HG02571 (cell line): ENCODE data around the gene ULK2.
"Not testable (repeated sequence)": the region's sequence is repeated elsewhere in the genome, so short reads cannot be mapped to it uniquely, and the experiment has no call there.

Source experiments
- ATAC-seq: cut with Tn5 transposase; IDR thresholded peaks from one replicate; pipeline ENCODE4 v1.9.1; 2021; ENCODE audit warnings: mild to moderate bottlenecking, moderate library complexity; ENCODE audit not compliant: unreplicated experiment

Gene ULK2

GRCh38 chr17:19867329-19868078, at the start of gene ULK2:
TSS of gene ULK2 (minus strand) at chr17:19867936. CDS start at chr17:19867417, 519 bp downstream.
- no peak for ATAC-seq

GRCh38 chr17:19915245-19915978, 47.7 kb upstream of the ULK2 start:
- ATAC-seq: no peak

GRCh38 chr17:19911033-19911432, 43.3 kb upstream of the ULK2 start:
- no peak for ATAC-seq

DNA sequence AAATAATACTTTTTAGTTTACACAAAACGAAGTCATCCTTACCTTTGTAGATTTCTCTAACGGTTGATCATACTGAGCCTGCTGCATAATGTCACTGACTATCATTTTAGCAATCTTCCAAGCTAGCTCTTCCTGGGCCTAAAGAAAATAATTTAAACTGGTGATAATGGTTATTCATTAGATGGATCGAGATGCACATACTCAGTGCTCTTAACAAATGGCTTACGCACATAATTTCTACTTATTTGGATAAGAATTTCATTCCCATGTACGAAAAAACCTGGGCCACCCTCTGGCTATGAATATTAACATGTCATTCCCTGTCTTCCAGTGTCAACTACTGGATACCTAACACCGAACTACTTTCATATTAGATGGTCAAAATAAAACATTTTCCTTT, 41.4 kb upstream of the ULK2 start:
- ATAC-seq: no peak

GRCh38 chr17:19905502-19905901, 37.8 kb upstream of the ULK2 start:
- ATAC-seq: no peak

DNA sequence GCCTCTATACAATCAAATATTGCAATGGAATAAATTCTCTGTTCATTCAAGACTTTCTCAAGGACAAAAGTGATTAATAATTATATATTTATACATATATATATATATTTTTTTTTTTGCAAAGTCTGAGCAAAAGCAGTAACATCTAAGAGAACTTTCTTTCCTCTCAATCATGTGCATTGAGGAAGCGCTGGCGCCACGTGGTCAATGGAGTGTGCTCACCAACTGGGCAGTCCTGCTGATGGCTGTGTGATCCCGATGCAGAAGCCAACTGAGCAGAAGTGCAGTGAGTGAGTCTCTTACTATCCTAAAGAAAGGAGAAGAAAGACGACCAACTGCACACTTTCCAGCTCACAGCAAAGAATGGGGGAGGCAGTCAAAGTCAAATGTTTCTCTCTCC, 37.2 kb upstream of the ULK2 start:
- no peak for ATAC-seq

DNA sequence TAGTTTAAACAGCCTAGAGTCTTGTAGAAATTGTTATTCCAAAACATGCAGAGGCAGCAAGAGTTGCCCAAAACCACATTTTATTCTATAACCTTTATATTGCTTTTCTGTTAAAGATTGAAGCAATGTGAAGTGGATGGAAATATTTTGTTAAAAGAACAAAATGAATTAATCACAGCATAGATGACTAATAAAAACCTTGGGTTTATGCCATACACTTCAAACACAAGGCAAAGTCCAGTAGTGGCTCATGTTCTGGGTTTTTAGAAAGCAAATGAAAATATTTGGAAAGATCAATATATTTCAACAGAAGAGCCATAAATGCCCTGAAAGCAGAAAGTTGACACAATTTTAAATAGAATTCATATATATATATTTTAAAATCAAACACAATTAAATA, 36.7 kb upstream of the ULK2 start:
- no peak for ATAC-seq

- ATAC-seq: no peak
These were observed 33.1 kb upstream of the ULK2 start for GRCh38 chr17:19900809-19901208.

GRCh38 chr17:19897903-19898302, 30.2 kb upstream of the ULK2 start:
- ATAC-seq: no peak

- ATAC-seq: no peak
These were observed 29.5 kb upstream of the ULK2 start for GRCh38 chr17:19897090-19897837.

GRCh38 chr17:19896679-19897078, 28.9 kb upstream of the ULK2 start:
- no peak for ATAC-seq

- ATAC-seq: not testable (repeated sequence)
These were observed 22.8 kb upstream of the ULK2 start for GRCh38 chr17:19890554-19890953.

GRCh38 chr17:19890001-19890400, 22.3 kb upstream of the ULK2 start:
- ATAC-seq: not testable (repeated sequence)

- no peak for ATAC-seq
These were observed 18.4 kb upstream of the ULK2 start for GRCh38 chr17:19886116-19886515.

DNA sequence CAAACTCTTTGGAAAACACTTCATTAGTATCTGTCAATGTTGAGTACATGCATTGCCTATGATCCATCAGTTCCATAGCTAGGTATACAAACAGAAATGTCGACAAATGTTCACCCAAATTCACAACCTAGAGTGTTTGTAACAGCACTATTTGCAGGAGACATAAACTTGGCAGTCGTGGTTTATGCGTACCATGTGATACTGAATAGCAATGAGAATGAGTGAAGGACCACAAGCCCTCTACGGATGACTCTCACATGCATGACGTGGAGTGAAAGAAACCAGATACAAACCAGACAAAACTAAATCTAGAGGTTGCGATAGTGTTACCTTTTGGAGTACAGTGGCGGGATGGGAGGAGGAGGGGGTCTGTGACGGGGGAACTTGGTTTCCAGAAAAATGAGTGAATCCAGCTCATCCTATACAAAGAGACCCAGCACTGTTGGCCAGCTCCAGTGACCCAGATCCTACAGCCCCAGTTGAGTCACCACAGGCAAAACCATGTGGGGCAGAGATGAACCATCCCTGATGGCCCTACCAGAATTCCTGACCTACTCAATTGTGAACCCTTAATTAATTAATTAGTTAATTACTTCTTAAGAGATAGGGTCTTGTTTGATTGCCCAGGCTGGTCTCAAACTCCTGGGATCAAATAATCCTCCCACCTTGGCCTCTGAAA, 15.9 kb upstream of the ULK2 start:
- ATAC-seq: no peak

GRCh38 chr17:19880393-19880792, 12.7 kb upstream of the ULK2 start:
- ATAC-seq: no peak

- ATAC-seq: no peak
These were observed 9.7 kb upstream of the ULK2 start for GRCh38 chr17:19877364-19877945.

GRCh38 chr17:19876529-19877161, 8.9 kb upstream of the ULK2 start:
- ATAC-seq: no peak

GRCh38 chr17:19874256-19874655, 6.5 kb upstream of the ULK2 start:
- no peak for ATAC-seq

DNA sequence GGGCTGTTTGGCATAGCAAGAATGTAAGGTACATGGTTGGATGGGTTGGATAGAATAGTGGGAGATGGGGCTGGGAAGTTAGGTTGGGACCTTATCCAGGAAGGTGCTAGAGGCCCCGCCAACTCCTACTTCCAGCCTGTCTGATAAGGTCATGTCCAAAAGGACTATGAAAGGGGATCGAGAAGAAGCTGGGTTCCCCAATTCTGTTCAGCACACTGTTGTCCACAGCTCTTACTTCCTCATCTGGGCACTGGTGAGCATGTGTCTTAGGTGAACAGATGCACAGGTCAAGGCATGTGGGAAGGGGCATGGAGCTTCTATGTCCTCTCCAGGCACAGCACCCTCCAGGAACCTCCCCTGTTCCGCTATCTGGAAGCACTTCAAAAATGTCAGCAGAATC, 5.6 kb upstream of the ULK2 start:
- ATAC-seq: no peak
